Liver (tissue), 3 donors: ENCODE measurements around the gene KCND2.

Experiments
- EGR1 ChIP-seq, 2 donors: IDR thresholded peaks; 2 replicates each; pipeline ENCODE4 v1.6.1; 2016 to 2018; ENCODE audit warnings: antibody characterized with exemption in 2 of 2, low read depth in 2 of 2
- GABPA ChIP-seq, 2 donors: IDR thresholded peaks in 1 of 2; conservative IDR thresholded peaks in 1 of 2; 2 replicates each; pipeline ENCODE4 v1.6.1; 2016; ENCODE audit warnings: antibody characterized with exemption in 2 of 2, mild to moderate bottlenecking in 1 of 2, moderate library complexity in 1 of 2
- MAX ChIP-seq: IDR thresholded peaks from 2 replicates; pipeline ENCODE4 v1.6.1; 2016; ENCODE audit warnings: antibody characterized with exemption
- TF ChIP-seq, protein P1 (sequence below): fragments of 150-350 bp; IDR thresholded peaks from 2 replicates; pipeline ENCODE4 v1.5.1; 2017; ENCODE audit warnings: improper control_type of control experiment, low read depth, low read length; ENCODE audit not compliant: missing input control
- TF ChIP-seq, protein P2 (sequence below): IDR thresholded peaks from 2 replicates; pipeline ENCODE4 v1.6.1; 2016; ENCODE audit warnings: antibody characterized with exemption
- donor health status: healthy.
- donor health status: healthy.

DNA sequence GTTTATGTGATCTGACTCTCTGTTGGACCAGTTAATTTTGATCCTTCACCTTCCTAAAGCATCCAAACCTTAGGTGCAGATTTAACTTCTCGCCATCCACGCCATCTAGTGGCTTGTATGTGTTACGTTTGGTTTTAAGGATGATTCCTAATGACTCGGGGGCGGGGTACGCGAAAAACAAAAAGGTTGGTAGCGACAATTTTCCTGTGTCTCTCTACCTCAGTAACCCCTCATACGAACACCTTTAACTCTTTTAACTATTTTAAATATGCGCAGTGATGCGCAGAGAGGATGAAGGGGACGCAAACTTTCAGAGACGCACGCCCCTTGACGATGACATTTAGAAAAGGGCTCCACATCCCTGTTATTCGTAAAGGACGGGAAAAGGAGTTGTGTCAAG lies 714 bp upstream of the KCND2 start:
- TF ChIP-seq, protein P1, sequence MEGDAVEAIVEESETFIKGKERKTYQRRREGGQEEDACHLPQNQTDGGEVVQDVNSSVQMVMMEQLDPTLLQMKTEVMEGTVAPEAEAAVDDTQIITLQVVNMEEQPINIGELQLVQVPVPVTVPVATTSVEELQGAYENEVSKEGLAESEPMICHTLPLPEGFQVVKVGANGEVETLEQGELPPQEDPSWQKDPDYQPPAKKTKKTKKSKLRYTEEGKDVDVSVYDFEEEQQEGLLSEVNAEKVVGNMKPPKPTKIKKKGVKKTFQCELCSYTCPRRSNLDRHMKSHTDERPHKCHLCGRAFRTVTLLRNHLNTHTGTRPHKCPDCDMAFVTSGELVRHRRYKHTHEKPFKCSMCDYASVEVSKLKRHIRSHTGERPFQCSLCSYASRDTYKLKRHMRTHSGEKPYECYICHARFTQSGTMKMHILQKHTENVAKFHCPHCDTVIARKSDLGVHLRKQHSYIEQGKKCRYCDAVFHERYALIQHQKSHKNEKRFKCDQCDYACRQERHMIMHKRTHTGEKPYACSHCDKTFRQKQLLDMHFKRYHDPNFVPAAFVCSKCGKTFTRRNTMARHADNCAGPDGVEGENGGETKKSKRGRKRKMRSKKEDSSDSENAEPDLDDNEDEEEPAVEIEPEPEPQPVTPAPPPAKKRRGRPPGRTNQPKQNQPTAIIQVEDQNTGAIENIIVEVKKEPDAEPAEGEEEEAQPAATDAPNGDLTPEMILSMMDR = peak; percentile 52
- no peak for TF ChIP-seq MAX
- TF ChIP-seq GABPA (IDR thresholded peaks at IDR 0.05 in 1 of 2, conservative IDR thresholded peaks at IDR 0.05 in 1 of 2) = no peak
- TF ChIP-seq EGR1 (IDR thresholded peaks at IDR 0.05; ENCODE audit: low read depth in 2 of 2) = no peak
- TF ChIP-seq, protein P2, sequence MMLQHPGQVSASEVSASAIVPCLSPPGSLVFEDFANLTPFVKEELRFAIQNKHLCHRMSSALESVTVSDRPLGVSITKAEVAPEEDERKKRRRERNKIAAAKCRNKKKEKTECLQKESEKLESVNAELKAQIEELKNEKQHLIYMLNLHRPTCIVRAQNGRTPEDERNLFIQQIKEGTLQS = no peak
